ENCODE measurements around the gene UHMK1.

Gene UHMK1

GRCh38 chr1:162530307-162530987 lies 32.8 kb downstream of the UHMK1 start:
- FAIRE-seq, result no peak

- FAIRE-seq, result no peak
These were observed 33.3 kb downstream of the UHMK1 start for GRCh38 chr1:162530988-162531319.

GRCh38 chr1:162535501-162535900 lies 37.9 kb downstream of the UHMK1 start:
- no peak for FAIRE-seq

- no peak for FAIRE-seq
These were observed 38.9 kb downstream of the UHMK1 start for GRCh38 chr1:162536511-162536910.

- no peak for FAIRE-seq
These were observed 39.6 kb downstream of the UHMK1 start for GRCh38 chr1:162537216-162537615.

GRCh38 chr1:162538815-162539431 lies 41.3 kb downstream of the UHMK1 start:
- FAIRE-seq, result no peak

- no peak for FAIRE-seq
These were observed 44.1 kb downstream of the UHMK1 start for GRCh38 chr1:162541619-162542141.

- FAIRE-seq, result no peak
These were observed 45.6 kb downstream of the UHMK1 start for GRCh38 chr1:162543228-162543627.

GRCh38 chr1:162548170-162548569 lies 50.6 kb downstream of the UHMK1 start:
- FAIRE-seq, result no peak

- FAIRE-seq, result no peak
These were observed 51.4 kb downstream of the UHMK1 start for GRCh38 chr1:162549001-162549400.

GRCh38 chr1:162550925-162551324 lies 53.3 kb downstream of the UHMK1 start:
- no peak for FAIRE-seq

GRCh38 chr1:162551969-162552683 lies 54.5 kb downstream of the UHMK1 start:
- no peak for FAIRE-seq

GRCh38 chr1:162552684-162553252 lies 55.1 kb downstream of the UHMK1 start:
- no peak for FAIRE-seq

GRCh38 chr1:162554258-162554657 lies 56.6 kb downstream of the UHMK1 start:
- no peak for FAIRE-seq

- no peak for FAIRE-seq
These were observed 59.9 kb downstream of the UHMK1 start for GRCh38 chr1:162557536-162557935.

- FAIRE-seq, result no peak
These were observed 62.9 kb downstream of the UHMK1 start for GRCh38 chr1:162560303-162561036.

- FAIRE-seq, result no peak
These were observed 63.5 kb downstream of the UHMK1 start for GRCh38 chr1:162561037-162561615.

GRCh38 chr1:162561616-162562469 lies 64.2 kb downstream of the UHMK1 start, which contains the start of gene UAP1:
Gene UAP1 (plus strand): TSS chr1:162561722. CDS start chr1:162566069, 4,347 bp downstream.
- FAIRE-seq, result no peak

- FAIRE-seq, result no peak
These were observed 64.8 kb downstream of the UHMK1 start for GRCh38 chr1:162562470-162562828.

- FAIRE-seq, result no peak
These were observed 67.2 kb downstream of the UHMK1 start for GRCh38 chr1:162564762-162565218.

- FAIRE-seq, result no peak
These were observed 67.8 kb downstream of the UHMK1 start for GRCh38 chr1:162565460-162565859.

All from A204.1 (cell line).